Activated gamma-delta T cell treated with Interleukin-2 at 50 U/mL for 16 hours (primary cell): ENCODE results near the gene RPL22L1.
"Not testable (repeated sequence)": the region's sequence is repeated elsewhere in the genome, so short reads cannot be mapped to it uniquely, and the experiment has no call there.

Experiments
- DNase-seq: peaks from one replicate; pipeline ENCODE4 v3.0.0-alpha.2; 2020

The RPL22L1 gene

GRCh38 chr3:170877311-170877710, 7.3 kb upstream of the RPL22L1 start:
- DNase-seq, result not testable (repeated sequence)

- no peak for DNase-seq
Observed at GRCh38 chr3:170876537-170876936, 6.5 kb upstream of the RPL22L1 start.

DNA sequence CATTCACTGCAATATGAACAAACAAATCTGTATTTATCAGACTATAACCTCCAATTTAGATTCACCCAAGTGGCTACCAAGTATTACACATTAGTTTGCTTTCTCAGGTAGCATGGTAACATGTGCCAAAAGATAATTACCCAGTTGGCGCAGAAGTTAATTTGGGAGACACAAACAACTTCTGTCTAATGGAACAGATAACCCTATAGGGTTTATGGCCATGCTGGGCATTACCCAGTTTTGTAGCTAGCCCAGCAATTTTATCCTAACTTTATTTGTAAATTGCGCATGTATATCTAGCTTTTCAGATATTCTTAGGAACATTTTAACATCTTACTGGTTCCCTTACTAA, 780 bp downstream of the RPL22L1 start:
- no peak for DNase-seq

DNA sequence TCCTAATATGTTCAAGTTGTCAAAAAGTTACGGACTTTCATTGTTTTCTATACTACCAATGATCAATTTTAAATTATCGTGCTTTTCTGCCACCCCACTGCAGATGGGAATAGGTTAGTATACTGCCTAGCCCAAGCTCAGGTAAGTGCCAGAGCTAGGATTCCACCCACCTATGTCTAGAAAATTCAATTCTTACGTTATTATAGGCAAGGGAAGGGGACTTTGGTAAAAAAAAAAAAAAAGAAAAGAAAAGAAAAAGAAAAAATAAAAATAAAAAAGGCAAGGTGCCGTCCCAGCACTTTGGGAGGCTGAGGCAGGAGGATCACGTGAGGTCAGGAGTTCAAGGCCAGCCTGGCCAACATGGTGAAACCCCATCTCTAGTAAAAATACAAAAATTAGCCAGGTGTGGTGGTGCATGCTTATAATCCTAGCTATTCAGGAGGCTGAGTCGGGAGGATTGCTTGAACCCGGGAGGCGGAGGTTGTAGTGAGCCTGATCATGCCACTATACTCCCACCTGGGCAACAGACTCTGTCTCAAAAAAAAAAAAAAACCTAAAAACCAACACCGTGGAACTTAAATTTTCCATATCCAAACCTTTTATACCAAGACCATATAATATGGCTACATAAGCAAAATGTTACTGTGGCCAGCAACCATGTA, 1.3 kb downstream of the RPL22L1 start:
- no peak for DNase-seq

- no peak for DNase-seq
Observed at GRCh38 chr3:170867143-170867937, 2.7 kb downstream of the RPL22L1 start.

DNA sequence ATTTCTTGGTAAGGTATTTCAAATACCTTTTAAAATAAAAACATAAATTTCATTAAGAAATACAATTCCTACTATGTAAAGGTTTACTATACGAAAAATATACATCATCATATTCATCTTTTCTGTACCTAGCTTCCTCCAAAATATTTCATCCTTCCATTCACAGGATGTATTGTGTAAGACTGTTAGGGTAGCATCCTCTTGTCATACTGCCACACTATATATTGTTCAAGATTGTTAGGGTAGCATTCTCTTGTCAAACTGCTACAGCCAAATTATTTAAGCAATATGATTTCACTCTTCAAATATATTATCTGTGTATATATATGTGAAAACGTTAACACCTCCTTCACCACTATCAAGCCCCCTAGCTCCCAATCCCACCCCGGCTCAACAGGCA, 3.5 kb downstream of the RPL22L1 start:
- DNase-seq, result no peak

GRCh38 chr3:170865209-170866094, 4.5 kb downstream of the RPL22L1 start:
- DNase-seq, result no peak

DNA sequence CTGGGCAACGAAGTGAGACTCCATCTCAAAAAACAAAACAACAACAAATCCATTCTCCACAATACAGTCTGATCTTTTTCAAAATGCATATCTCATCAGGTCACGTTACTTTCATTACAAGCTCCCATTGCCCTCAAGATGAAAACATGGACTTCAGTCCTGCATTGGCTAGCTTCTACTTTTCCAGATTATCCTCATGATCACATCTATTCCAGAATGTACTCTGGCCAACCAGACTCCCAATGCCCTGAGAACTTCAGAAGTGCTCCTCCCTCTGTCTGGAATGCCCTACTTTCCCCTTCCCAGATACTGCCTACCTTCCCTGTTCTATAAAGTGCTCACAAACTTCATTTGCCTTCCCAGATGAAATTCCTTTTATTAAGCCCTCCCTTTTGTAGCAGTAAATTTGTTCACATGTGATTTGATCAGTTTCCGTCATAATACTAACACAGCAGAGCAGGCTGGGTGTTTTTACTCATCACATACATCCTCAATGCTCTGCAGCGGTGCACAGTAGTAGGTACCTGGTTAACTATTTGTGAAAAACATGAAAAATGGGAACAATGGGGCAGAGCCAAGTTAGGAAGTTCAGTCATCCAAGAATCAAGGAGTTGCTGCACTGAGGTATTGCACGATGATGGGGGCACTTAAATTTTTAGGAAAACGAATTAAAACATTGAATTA, 5.3 kb downstream of the RPL22L1 start:
- DNase-seq, result no peak

- DNase-seq, result no peak
Observed at GRCh38 chr3:170863816-170864215, 6.2 kb downstream of the RPL22L1 start.

DNA sequence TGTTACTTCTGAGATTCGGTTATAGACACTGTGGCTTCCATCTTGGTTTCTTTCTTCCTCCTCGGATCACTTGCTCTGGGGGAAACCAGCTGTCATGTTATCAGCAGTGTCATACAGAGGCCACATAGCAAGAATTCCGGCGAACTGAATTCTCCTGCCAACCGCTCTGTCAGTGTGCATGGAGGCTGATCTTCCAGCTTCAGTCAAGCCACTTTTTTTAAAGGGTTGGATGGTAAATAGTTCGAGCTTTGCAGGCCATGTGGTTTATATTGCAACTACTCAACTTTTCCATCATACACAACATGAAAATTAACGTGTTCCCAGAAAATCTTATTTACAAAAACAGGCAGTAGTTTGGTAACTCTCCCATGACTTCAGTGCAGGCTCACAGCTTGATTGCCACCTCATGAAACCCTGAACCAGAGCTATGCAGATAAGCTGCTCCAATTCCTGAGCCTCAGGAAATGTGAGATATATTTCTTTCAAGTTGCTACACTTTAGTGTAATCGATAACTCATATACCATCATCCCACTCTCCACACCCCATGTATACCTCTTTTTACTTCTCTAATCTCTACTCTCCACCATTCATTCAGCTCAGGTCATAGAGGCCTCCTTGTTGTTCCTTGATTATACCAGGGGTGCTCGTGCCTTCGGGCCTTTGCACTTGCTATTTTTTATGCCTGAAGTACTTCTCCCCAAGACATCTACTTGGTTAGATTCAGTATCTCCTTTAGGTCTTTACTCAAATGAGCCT, 7.2 kb downstream of the RPL22L1 start:
- DNase-seq, result no peak

- no peak for DNase-seq
Observed at GRCh38 chr3:170858599-170858998, 11.4 kb downstream of the RPL22L1 start.

GRCh38 chr3:170852324-170852723, 17.7 kb downstream of the RPL22L1 start:
- no peak for DNase-seq

DNA sequence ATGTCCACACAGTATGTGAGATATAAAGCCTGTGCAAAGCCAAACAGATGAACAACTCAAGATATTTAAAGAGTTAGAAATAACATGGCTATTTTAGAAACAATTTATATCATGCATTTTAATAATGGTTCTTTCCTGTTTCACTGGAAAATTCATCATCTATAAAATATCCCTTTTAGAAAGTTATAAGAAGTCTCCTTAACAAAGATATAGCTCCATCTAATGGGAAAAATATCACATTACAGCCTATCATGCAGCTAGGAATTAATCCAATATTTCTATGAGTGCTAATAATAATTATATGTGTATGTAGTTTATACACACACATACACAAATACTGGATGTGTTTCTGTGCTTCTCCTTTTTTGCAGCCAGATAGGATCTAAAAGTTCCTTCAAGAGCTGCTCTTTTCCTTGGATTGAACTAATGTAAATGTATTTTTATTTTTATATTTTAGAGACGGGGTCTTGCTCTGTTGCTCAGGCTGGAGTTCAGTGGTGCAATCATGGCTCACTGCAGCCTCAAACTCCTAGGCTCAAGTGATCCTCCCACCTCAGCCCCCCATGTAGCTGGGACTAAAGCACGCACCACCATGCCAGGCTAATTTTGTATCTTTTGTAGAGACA, 21.6 kb downstream of the RPL22L1 start:
- no peak for DNase-seq

GRCh38 chr3:170844377-170844776, 25.6 kb downstream of the RPL22L1 start:
- DNase-seq, result no peak

- no peak for DNase-seq
Observed at GRCh38 chr3:170840291-170840859, 29.6 kb downstream of the RPL22L1 start.

- DNase-seq, result no peak
Observed at GRCh38 chr3:170839518-170840100, 30.4 kb downstream of the RPL22L1 start.

GRCh38 chr3:170836491-170836890, 33.5 kb downstream of the RPL22L1 start:
- DNase-seq, result no peak

- no peak for DNase-seq
Observed at GRCh38 chr3:170835336-170835735, 34.7 kb downstream of the RPL22L1 start.

DNA sequence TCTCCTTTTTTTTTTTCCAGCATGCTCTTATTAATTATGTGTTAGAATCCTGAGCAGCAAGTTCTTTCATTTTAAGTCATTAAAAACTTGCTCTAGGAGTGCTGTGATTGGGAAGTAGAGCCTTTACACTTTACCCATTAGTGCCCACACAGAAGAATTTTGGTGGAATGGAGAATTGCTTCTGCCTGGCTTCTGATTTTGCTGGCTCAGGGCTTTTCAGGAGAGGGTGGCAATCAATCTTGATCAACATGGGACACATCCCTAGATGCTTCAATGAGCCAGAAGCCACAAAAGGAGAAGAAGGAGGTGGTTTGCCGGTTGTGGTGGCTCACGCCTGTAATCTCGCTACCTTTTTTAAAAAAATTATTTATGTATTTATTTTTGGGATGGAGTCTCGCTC, 39.4 kb downstream of the RPL22L1 start:
- no peak for DNase-seq

DNA sequence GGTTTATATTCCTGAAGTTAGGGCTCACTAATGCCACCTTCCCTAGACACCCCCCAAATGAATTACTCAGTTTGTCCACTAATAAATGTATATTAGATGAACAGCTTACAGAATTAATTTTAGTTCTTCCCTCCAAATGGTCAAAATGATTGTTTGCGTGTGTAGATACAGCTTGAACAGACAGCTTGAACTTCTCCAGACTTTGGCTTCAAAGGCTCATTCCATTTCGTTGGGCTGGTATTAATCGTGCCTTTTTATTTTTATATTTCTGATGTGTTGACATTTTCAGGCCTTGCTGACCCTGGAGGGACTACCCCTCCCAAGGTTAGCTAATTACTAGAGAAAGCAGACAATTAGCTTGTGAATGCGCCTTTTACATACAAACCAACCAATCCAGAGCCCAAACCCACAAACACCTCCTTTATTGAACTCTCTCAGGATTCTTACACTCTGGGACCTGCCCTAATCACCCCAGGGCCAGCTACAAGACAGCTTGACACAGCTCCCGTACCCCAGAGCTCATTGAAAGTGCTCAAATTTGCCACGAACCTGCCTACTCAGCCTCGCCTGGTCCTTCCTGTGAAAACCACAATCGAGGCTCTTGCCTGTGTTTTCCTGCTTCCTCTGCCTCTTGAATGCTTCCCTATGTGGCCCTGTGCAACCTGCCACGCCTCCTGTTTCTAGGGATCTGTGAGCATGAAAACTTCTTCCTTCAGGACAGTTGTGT, 40.3 kb downstream of the RPL22L1 start:
- no peak for DNase-seq
